GM12878 (cell line): ENCODE data around the gene YBX1. TPM values are rescaled to one million over a fixed set of nuclear protein-coding genes. Genes with fewer than 3 reads are reported as not detected.
"Not testable (repeated sequence)": the region's sequence is repeated elsewhere in the genome, so short reads cannot be mapped to it uniquely, and the experiment has no call there.

Experiments
- ATAC-seq: fragments of 200-7000 bp; cut with Tn5 transposase; 3 replicates; pipeline ENCODE4 v1.9.1; 2020; ENCODE audit warnings: mild to moderate bottlenecking, moderate library complexity
- BruUV-seq: library from RNA; stranded (reverse); fragments of 400-500 nt; replicated peaks from 2 replicates; lab custom pipeline; 2021; lab: Mats Ljungman, UMichigan
- CTCF ChIA-PET: fragments of 300-600 bp; sonication (Branson Sonifier 250); formaldehyde crosslinking; extraction: SDS; loops from one replicate; lab custom pipeline; 2021; ENCODE audit warnings: inconsistent platforms; lab: Yijun Ruan, JAX
- POLR2A ChIA-PET: fragments of 350-600 bp; formaldehyde crosslinking; extraction: SDS; loops from one replicate; lab custom pipeline; 2021; ENCODE audit warnings: inconsistent platforms; lab: Charles Lee
- RAD21 ChIA-PET: fragments of 300-600 bp; sonication (Branson Sonifier 250); formaldehyde crosslinking; loops from one replicate; lab custom pipeline; 2023; ENCODE audit warnings: antibody characterized with exemption; ENCODE audit not compliant: unreplicated experiment; lab: Charles Lee
- SMC1A ChIA-PET: fragments of 300-600 bp; sonication (Branson Sonifier 250); formaldehyde crosslinking; loops from one replicate; lab custom pipeline; 2023; ENCODE audit not compliant: unreplicated experiment, uncharacterized antibody; lab: Charles Lee
- DNase-seq: peaks from one replicate; pipeline ENCODE4 v3.0.0-alpha.2; 2011; ENCODE audit warnings: low read depth, low spot score
- FAIRE-seq: peaks from 3 replicates; lab custom pipeline; 2011; peaks lifted over from hg19 to GRCh38; lab: Jason Lieb, UNC
- H2AFZ ChIP-seq: 2 replicates; pipeline ENCODE4 v1.6.0; 2011; ENCODE audit warnings: low read depth, low read length, control low read depth; ENCODE audit not compliant: control insufficient read depth
- H3K27ac ChIP-seq: 2 replicates; pipeline ENCODE4 v1.5.1; 2011; ENCODE audit warnings: control low read depth; ENCODE audit not compliant: control insufficient read depth, insufficient read depth
- H3K27me3 ChIP-seq, 2 experiments: replicated peaks in 1 of 2; 2 replicates each; pipeline versions ENCODE4 v1.6.0 to v1.6.1; 2011; ENCODE audit warnings: low read length in 1 of 2; ENCODE audit not compliant: control insufficient read depth in 2 of 2, insufficient read depth in 2 of 2
- H3K36me3 ChIP-seq, 2 experiments: 2 replicates each; pipeline ENCODE4 v1.5.1; 2011; ENCODE audit warnings: low read length in 1 of 2; ENCODE audit not compliant: control insufficient read depth in 2 of 2, insufficient read depth in 2 of 2
- H3K4me1 ChIP-seq: 2 replicates; pipeline ENCODE4 v1.6.1; 2011; ENCODE audit warnings: mild to moderate bottlenecking, low read length, moderate library complexity, mixed read lengths; ENCODE audit not compliant: control insufficient read depth, insufficient read depth
- H3K4me2 ChIP-seq: 2 replicates; pipeline ENCODE4 v1.6.0; 2011; ENCODE audit warnings: control low read depth; ENCODE audit not compliant: control insufficient read depth, insufficient read depth
- H3K4me3 ChIP-seq: fragments of 200-600 bp; sonication (generic); 2 replicates; pipeline ENCODE4 v1.5.1; 2016
- H3K79me2 ChIP-seq: 2 replicates; pipeline ENCODE4 v1.6.0; 2011; ENCODE audit warnings: low read length; ENCODE audit not compliant: control insufficient read depth, insufficient read depth
- H3K9ac ChIP-seq: 2 replicates; pipeline ENCODE4 v1.8.0; 2011; ENCODE audit warnings: low read length, control low read depth, mixed read lengths; ENCODE audit not compliant: control insufficient read depth, insufficient read depth
- H3K9me3 ChIP-seq: replicated peaks from 3 replicates; pipeline ENCODE4 v1.5.1; 2011; ENCODE audit warnings: mild to moderate bottlenecking, low read length; ENCODE audit not compliant: control insufficient read depth, insufficient read depth
- H4K20me1 ChIP-seq: 2 replicates; pipeline ENCODE4 v1.6.0; 2011; ENCODE audit not compliant: control insufficient read depth, insufficient read depth
- BACH1 ChIP-seq: fragments of 450-650 bp; IDR thresholded peaks from 2 replicates; pipeline ENCODE4 v1.6.1; 2017; ENCODE audit warnings: mild to moderate bottlenecking, borderline replicate concordance
- HDAC6 ChIP-seq: fragments of 200-600 bp; sonication (generic); IDR thresholded peaks from one replicate; pipeline ENCODE4 v1.8.0; 2017; ENCODE audit warnings: antibody characterized with exemption; ENCODE audit not compliant: unreplicated experiment
- MEF2A ChIP-seq: IDR thresholded peaks from 2 replicates; pipeline ENCODE4 v1.6.1; 2011; ENCODE audit warnings: low read depth, mild to moderate bottlenecking, low read length, moderate library complexity; ENCODE audit not compliant: insufficient read depth
- NFXL1 ChIP-seq: fragments of 450-650 bp; IDR thresholded peaks from 2 replicates; pipeline ENCODE4 v1.6.1; 2017; ENCODE audit warnings: antibody characterized with exemption, mild to moderate bottlenecking, borderline replicate concordance
- NFYA ChIP-seq: IDR thresholded peaks from 2 replicates; pipeline ENCODE4 v1.6.1; 2011; ENCODE audit warnings: low read depth, mild to moderate bottlenecking, low read length, improper control_type of control experiment, borderline replicate concordance
- POLR2AphosphoS2 ChIP-seq: IDR thresholded peaks from 2 replicates; pipeline ENCODE4 v1.6.1; 2011; ENCODE audit warnings: low read depth, mild to moderate bottlenecking, low read length, improper control_type of control experiment, moderate library complexity
- PRDM15 ChIP-seq: fragments of 450-650 bp; formaldehyde crosslinking; IDR thresholded peaks from 2 replicates; pipeline ENCODE4 v1.4.0; 2020; ENCODE audit warnings: mild to moderate bottlenecking, moderate library complexity
- ZNF592 ChIP-seq: fragments of 450-650 bp; IDR thresholded peaks from 2 replicates; pipeline ENCODE4 v1.6.1; 2017; ENCODE audit warnings: mild to moderate bottlenecking, moderate library complexity
- WGBS: methylation state at CpG from one replicate; pipeline ENCODE4 v1.1.6; 2016; ENCODE audit warnings: low lambda C conversion rate; ENCODE audit not compliant: insufficient replicate concordance, insufficient coverage; ENCODE audit errors: missing lambda C conversion rate; 5-methylcytosine and 5-hydroxymethylcytosine counted together
- in situ Hi-C: fragments of 300-500 bp; cut with MboI; formaldehyde crosslinking; loops from 9 replicates; pipeline ENCODE4 v1.14.3; 2018; ENCODE audit warnings: mixed read lengths
- intact Hi-C: fragments of 100-400 bp; cut with micrococcal nuclease; formaldehyde crosslinking; loops from one replicate; pipeline ENCODE4 v1.14.2; 2022; ENCODE audit not compliant: unreplicated experiment
- polyA plus RNA-seq, 11 experiments: library from polyadenylated mRNA; depleted of rRNA in 4 of 11; unstranded in 6 of 11; stranded (reverse) in 5 of 11; fragments of >200 nt; fragmentation: Nextera tagmentation in 4 of 11; fragmentation: Illumina TruSeq in 1 of 11; extraction: Ambion mirVana in 4 of 11; extraction: Trizol in 1 of 11; gene quantifications; 1 replicate in 1 of 11; 2 replicates in 10 of 11; pipeline versions ENCODE4 v1.2.1 to v1.2.3, GENCODE V29; 2011 to 2016; ENCODE audit warnings: inconsistent platforms in 2 of 11, missing spikeins in 2 of 11, low read depth in 1 of 11
- total RNA-seq, 4 experiments: library from RNA; depleted of rRNA in 3 of 4; stranded (reverse); fragments of >200 nt in 3 of 4; fragmentation: Illumina TruSeq in 1 of 4; extraction: Trizol in 1 of 4; gene quantifications; 2 replicates each; pipeline versions ENCODE4 v1.2.1 to v1.2.3, GENCODE V29; 2013 to 2021

The YBX1 gene
- total and polyA plus RNA-seq, 10 of the 15 experiments (the other 5 are each of a cell fraction or from before 2014, with no cell fraction given), result 355 to 1,353 (median 858) TPM

DNA sequence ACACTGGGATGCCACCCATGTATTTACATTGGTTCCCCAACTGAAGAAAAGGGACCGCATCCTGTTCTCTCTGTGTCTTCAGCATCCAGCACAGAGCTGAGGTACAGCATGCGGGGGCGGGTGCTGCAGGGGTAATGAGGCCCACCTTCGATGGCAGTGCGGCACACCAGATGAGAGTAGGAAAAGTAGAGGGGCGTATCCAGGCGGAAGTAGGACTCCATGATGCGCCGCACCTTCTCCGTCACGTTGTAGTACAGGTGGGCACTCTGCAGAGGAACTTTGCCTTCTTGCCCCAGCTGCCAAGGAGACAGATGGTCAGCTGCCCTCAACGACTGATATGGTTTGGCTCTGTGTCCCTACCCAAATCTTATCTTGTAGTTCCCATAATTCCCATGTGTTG, 67.8 kb downstream of the YBX1 start:
- FAIRE-seq, result no peak
- Histone ChIP-seq H4K20me1 (no peaks in the 10 kb centered on the region), H3K9ac (no peak overlapping the region), H3K4me1 (no peaks in the 10 kb centered on the region), H3K27me3 (no peaks in the 10 kb centered on the region), H2AFZ (no peak overlapping the region), H3K36me3 (peaks cover 11 to 13% of the 10 kb centered on the region in 2 experiments; a peak in 3 of 4 replicates), H3K27ac (no peak overlapping the region), H3K4me2 (no peak overlapping the region), H3K9me3 (no peaks in the 10 kb centered on the region), H3K4me3 (no peak overlapping the region), H3K79me2 (no peaks in the 10 kb centered on the region)
- POLR2A ChIA-PET, result no interaction called here
- in situ Hi-C loops (no loop called here), intact Hi-C loops (no loop called here)
- CTCF ChIA-PET, result interaction anchor here (0.6 to 1.5 kb wide), 3 partner anchors 13 to 241 kb away, joined by 3 read pairs; no protein-coding TSS in a partner anchor
- RAD21 ChIA-PET, result no interaction called here
- TF ChIP-seq PRDM15 (CRISPR knock-in tag) (no peak), MEF2A (no peak), NFXL1 (no peak), POLR2AphosphoS2 (no peak), BACH1 (no peak), ZNF592 (no peak), NFYA (no peak), HDAC6 (no peak)
- 97% methylated on average over 12 of the region's 12 CpGs for WGBS
- no TSS peak for BruUV-seq
- SMC1A ChIA-PET, result interaction anchor here (0.5 kb wide), 1 partner anchor 405 kb away, joined by 3 read pairs; no protein-coding TSS in a partner anchor
- no peak for ATAC-seq
- DNase-seq, result no peak

DNA sequence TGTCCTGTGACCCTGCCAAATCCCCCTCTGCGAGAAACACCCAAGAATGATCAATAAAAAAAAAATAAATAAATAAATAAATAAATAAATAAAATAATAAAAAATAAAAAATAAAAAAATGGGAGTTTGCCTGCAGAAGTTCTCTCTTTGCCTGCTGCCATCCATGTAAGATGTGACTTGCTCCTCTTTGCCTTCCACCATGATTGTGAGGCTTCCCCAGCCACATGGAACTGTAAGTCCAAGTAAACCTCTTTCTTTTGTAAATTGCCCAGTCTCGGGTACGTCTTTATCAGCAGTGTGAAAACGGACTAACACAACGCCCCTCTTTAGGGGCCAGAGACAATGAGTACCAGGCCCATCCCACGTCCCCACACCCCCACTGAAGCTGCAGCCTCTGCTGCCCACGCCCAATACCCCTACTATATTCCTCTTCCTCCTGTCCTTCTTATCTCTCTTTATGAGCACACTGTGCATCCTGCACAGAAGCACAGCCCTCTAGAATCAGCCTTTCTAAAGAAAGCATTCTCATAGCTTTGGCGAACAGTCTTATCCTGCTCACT, 69.4 kb downstream of the YBX1 start:
- H3K27me3 ChIP-seq, in situ Hi-C loops, H3K9me3 ChIP-seq, H3K79me2 ChIP-seq, BruUV-seq, H2AFZ ChIP-seq, H3K9ac ChIP-seq, FAIRE-seq, H4K20me1 ChIP-seq, H3K4me2 ChIP-seq, DNase-seq, SMC1A ChIA-PET, H3K27ac ChIP-seq, H3K4me1 ChIP-seq, RAD21 ChIA-PET, H3K4me3 ChIP-seq, ATAC-seq, intact Hi-C loops: not testable (repeated sequence)
- peaks cover 12 to 20% of the 10 kb centered on the region in 2 experiments; a peak in 3 of 4 replicates for H3K36me3 ChIP-seq
- ChIA-PET CTCF (interaction anchor here (0.7 kb wide), 1 partner anchor 572 kb away, joined by 3 read pairs; no protein-coding TSS in a partner anchor), POLR2A (interaction anchor here (1.4 kb wide), 1 partner anchor 14 kb away, joined by 4 read pairs; no protein-coding TSS in a partner anchor)
- 93% methylated on average over 8 of the region's 8 CpGs for WGBS
